Peyer's patch (tissue), 4 donors: ENCODE results near the gene RFX2.

Experiments used
- CTCF ChIP-seq, 6 experiments: fragments of 450-650 bp in 4 of 6; fragments of 200-600 bp in 2 of 6; sonication (generic) in 1 of 6; IDR thresholded peaks; one replicate each; pipeline ENCODE4 v1.5.1; 2017 to 2019; ENCODE audit warnings: antibody characterized with exemption in 6 of 6, mild to moderate bottlenecking in 3 of 6, moderate library complexity in 1 of 6
- POLR2A ChIP-seq, 2 donors: fragments of 450-650 bp; IDR thresholded peaks; one replicate each; pipeline ENCODE4 v1.5.1; 2017; ENCODE audit warnings: antibody characterized with exemption in 2 of 2, mild to moderate bottlenecking in 2 of 2, moderate library complexity in 2 of 2

GRCh38 chr19:6041991-6042481 is 68.3 kb downstream of the RFX2 start:
- TF ChIP-seq CTCF (IDR thresholded peaks at IDR 0.05) (no peak), POLR2A (IDR thresholded peaks at IDR 0.05) (no peak)
